ENCODE measurements around the gene HOXC10.

Gene HOXC10

GRCh38 chr12:53950789-53951576 lies 34.0 kb upstream of the HOXC10 start:
- no peak for DNase-seq

- no peak for DNase-seq
Observed at GRCh38 chr12:53951577-53952334, 33.2 kb upstream of the HOXC10 start.

- DNase-seq: no peak
Observed at GRCh38 chr12:53952335-53952694, 32.6 kb upstream of the HOXC10 start.

GRCh38 chr12:53952871-53953734 lies 31.8 kb upstream of the HOXC10 start:
- DNase-seq: no peak

DNA sequence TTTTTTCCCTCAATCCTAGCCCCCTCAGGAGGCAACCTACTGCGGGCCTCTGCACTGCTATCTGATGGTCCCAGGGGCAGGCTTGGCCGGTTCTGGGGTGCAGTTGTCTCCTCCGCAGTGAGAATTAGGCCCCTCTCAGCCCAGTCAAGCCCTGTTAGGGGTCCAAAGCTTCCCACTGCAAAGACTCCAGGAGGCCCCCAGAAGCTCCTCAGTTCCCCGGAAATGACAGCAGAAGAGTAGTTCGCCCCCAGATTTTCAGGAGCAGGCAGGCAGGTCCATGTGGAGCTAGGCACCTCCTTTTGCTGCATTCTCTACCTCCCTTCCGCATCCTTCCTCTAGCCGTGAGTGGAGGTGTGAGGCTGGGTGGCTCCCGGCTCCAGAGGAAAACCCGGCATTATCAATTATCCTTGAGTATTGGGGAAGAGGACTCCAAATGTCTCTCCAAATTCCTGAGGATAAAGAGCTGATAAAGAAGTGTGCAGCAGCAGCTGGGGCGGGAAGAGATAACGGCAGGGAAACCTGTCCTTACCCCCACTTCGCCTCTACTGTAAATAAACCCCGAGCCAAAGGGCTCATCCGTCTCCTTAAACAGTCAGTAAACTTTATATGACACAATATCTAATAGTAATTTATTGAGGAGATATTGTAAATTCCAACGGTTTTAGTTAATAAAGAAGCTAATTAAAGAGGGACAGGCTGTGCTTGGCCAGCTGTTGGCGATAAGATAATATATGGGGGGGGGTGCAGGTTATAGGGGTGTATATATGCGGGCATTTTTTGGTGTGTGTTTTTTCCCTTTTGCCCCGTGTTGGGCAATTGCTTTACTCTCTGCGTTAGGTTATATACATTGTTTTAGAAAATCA lies 30.9 kb upstream of the HOXC10 start:
- DNase-seq: no peak

GRCh38 chr12:53954694-53955035 lies 30.3 kb upstream of the HOXC10 start, which contains the start of gene HOXC12:
Gene HOXC12 (plus strand): TSS chr12:53954903. CDS start chr12:53954930, 27 bp downstream.
- DNase-seq: no peak

- DNase-seq: no peak
Observed at GRCh38 chr12:53955036-53955775, 29.7 kb upstream of the HOXC10 start.

GRCh38 chr12:53955776-53956250 lies 29.1 kb upstream of the HOXC10 start:
- DNase-seq: no peak

DNA sequence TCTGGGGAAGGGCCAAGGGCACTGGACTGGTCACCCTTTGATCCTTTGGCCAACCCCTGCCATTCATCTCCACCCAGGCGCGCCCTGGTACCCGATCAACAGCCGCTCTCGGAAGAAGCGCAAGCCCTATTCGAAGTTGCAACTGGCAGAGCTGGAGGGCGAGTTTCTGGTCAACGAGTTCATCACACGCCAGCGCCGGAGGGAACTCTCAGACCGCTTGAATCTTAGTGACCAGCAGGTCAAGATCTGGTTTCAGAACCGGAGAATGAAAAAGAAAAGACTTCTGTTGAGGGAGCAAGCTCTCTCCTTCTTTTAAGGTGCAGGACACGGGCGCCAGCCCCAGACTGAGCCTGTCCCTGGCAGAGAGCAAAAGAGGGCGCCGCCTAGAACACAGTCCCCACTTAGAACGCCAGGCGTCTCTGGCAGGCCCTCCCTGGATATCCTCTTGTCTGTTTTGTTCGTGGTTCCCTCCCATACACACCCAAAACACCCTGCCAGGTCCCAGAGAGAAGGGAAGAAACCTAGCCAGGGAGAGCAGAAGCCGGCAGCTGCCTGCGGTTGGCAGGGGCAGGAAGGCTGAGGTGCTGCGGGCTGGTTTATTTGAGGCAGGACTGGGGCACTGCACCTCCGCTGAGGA lies 28.6 kb upstream of the HOXC10 start:
- DNase-seq: no peak

GRCh38 chr12:53956914-53957536 lies 27.9 kb upstream of the HOXC10 start:
- DNase-seq: no peak

- DNase-seq: no peak
Observed at GRCh38 chr12:53958128-53958527, 26.8 kb upstream of the HOXC10 start.

DNA sequence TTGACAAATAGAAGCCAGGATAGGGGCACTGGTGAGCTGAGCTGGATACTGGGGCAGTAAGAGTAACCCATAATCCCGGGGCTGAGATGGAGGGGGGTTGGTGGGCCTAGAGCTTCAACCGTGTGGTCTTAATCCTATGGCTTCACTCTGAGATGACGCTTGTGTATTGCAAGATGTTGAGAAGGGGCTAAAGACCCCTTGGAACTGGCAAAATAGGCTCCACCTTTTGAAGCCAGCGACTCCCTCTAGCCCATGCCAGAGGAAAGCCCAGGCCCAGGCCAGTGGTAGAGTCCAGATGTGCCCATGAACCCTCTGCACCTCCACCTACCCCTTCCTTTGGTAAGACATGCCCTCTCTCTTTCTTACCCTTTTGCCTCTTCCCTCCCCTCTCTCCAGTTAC lies 25.6 kb upstream of the HOXC10 start:
- no peak for DNase-seq

GRCh38 chr12:53960187-53961024 lies 24.5 kb upstream of the HOXC10 start:
- DNase-seq: no peak

DNA sequence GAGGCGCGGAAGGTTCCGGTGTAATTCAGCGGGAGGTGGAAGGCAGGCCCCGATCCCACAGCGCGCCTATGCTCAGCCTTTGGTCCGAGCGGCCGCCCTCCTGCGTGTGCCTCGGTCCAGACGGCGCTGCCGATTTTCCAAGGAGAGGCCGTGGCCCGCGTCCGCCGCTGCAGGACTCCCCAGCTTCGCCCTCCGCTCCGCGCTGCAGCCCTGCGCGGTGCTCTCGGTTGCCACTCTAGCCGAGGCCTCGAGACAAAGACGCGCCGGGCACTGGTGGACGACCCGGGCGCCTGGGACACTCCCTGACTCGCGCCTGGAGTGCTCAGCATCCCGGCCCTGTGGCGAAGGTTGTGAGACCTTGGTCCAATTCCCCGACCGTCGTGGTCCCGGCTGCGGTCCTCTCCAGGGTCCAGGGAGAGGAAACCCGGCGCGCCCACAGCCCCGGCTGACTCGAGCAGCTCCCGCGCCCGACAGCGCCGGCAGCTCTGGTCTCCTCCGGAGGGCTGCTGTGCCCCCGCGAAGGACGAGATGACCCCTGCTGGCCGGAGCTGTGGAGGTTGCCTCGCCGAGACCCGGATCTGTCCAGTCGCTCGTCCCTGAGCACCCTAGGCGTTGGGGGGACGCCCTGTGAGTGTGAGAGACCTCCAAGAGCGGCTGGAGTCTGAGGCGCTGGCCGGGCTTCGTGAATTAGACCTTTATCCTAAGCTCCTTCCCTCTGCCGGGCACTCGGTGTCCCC lies 23.8 kb upstream of the HOXC10 start:
- no peak for DNase-seq

- no peak for DNase-seq
Observed at GRCh38 chr12:53963005-53963404, 21.9 kb upstream of the HOXC10 start.

- DNase-seq: no peak
Observed at GRCh38 chr12:53963434-53964314, 21.3 kb upstream of the HOXC10 start.

GRCh38 chr12:53964315-53964713 lies 20.6 kb upstream of the HOXC10 start:
- DNase-seq: no peak

All from CD4-positive, alpha-beta T cell treated with Interleukin-6 for 4 hours (primary cell).